GM12875 (cell line): ENCODE data around the gene SLC7A7.

Experiments
- H3K4me3 ChIP-seq: one replicate; pipeline ENCODE4 v1.5.1; 2011; ENCODE audit warnings: low read depth, low read length, control low read depth
- CTCF ChIP-seq: IDR thresholded peaks from 2 replicates; pipeline ENCODE4 v1.5.1; 2011; ENCODE audit warnings: low read depth, mild to moderate bottlenecking, control low read depth, inconsistent platforms, low read length, moderate library complexity, borderline replicate concordance; ENCODE audit not compliant: insufficient read depth

Gene SLC7A7

GRCh38 chr14:22776215-22776614, 39.0 kb downstream of the SLC7A7 start:
- H3K4me3 ChIP-seq = no peak overlapping the region
- TF ChIP-seq CTCF = no peak

- no peak for TF ChIP-seq CTCF
- no peak overlapping the region for H3K4me3 ChIP-seq
These were observed 41.1 kb downstream of the SLC7A7 start for GRCh38 chr14:22774011-22774706.

- TF ChIP-seq CTCF = no peak
- no peak overlapping the region for H3K4me3 ChIP-seq
These were observed 41.8 kb downstream of the SLC7A7 start for GRCh38 chr14:22773162-22774010.

GRCh38 chr14:22772725-22773124, 42.5 kb downstream of the SLC7A7 start:
- no peak overlapping the region for H3K4me3 ChIP-seq
- no peak for TF ChIP-seq CTCF

- TF ChIP-seq CTCF = no peak
- no peak overlapping the region for H3K4me3 ChIP-seq
These were observed 44.6 kb downstream of the SLC7A7 start for GRCh38 chr14:22770481-22771187.

- H3K4me3 ChIP-seq = no peak overlapping the region
- no peak for TF ChIP-seq CTCF
These were observed 45.9 kb downstream of the SLC7A7 start for GRCh38 chr14:22769369-22769768.
